HK-2 (cell line): ENCODE results near the gene PPFIA1.

Experiments
- DNase-seq: peaks from one replicate; pipeline ENCODE4 v3.0.0-alpha.2; 2018; ENCODE audit not compliant: unreplicated experiment

Gene PPFIA1

DNA sequence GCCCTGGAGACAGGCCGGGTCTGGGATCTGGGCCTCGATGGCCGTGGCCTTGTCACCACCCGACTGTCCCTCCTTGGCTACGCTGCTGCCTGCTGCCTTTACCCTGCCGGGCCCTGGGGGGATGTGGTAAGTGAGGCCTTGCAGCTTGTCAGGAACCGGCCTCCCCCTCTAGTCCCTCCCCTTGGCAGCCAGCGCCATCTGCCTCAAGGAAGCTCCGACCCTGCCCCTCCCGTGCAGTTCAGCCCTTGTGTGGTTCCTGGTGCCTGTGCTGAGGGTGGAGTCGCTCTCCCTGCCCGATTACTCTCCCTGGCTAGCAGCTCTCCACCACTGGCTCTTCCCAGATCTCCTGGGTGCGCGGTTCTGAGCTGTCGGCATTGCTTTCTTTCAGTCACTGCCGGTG is 161.6 kb downstream of the PPFIA1 start:
- DNase-seq = no peak

DNA sequence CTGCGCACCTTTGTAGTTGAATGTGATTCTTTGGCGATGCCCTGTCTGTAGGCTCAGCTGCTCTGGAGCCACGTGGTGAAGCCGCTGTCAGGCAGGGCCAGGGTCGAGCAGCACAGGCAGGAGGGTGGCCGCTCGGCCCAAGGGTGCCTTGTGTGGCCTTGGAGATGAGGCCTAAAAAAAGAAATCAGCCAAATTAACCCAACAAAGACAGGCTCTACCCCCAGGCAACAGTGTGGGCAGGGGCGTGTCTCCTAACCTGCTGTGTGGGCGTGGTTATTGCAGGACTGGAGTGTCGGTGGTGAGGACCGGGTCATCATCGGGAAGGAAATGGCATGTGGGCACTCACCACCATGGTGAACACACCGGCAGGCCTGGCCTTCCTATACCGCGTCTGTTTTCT is 162.1 kb downstream of the PPFIA1 start:
- DNase-seq = no peak

- DNase-seq = no peak
Measured at GRCh38 chr11:70433038-70433437, 162.5 kb downstream of the PPFIA1 start.

- no peak for DNase-seq
Measured at GRCh38 chr11:70433526-70433925, 163.0 kb downstream of the PPFIA1 start.
